HepG2 (cell line): ENCODE measurements around the gene CLEC16A. TPM values are rescaled to one million over a fixed set of nuclear protein-coding genes. Genes with fewer than 3 reads are reported as not detected.

Experiments
- ARHGAP35 ChIP-seq: sonication (generic); formaldehyde crosslinking; IDR thresholded peaks from 2 replicates; pipeline ENCODE4 v1.9.0; 2022; ENCODE audit warnings: mild to moderate bottlenecking, inconsistent platforms, moderate library complexity, missing genetic modification reagents, borderline replicate concordance
- GTF2F1 ChIP-seq: fragments of 150-350 bp; IDR thresholded peaks from 2 replicates; pipeline ENCODE4 v1.6.1; 2014; ENCODE audit warnings: low read length
- GZF1 ChIP-seq: sonication (generic); formaldehyde crosslinking; IDR thresholded peaks from 2 replicates; pipeline ENCODE4 v1.5.1; 2020; ENCODE audit warnings: mild to moderate bottlenecking, missing genetic modification reagents
- HOMEZ ChIP-seq: IDR thresholded peaks from 2 replicates; pipeline ENCODE4 v1.6.1; 2016; ENCODE audit warnings: low read depth
- MXI1 ChIP-seq: IDR thresholded peaks from 3 replicates; pipeline ENCODE4 v1.6.1; 2012; ENCODE audit warnings: low read depth, low read length, inconsistent platforms, borderline replicate concordance
- NFKB2 ChIP-seq: sonication (generic); formaldehyde crosslinking; IDR thresholded peaks from 2 replicates; pipeline ENCODE4 v1.4.0; 2020; ENCODE audit warnings: missing genetic modification reagents, borderline replicate concordance
- NR2F6 ChIP-seq, 2 experiments: IDR thresholded peaks; 2 replicates each; pipeline ENCODE4 v1.6.1; 2016; ENCODE audit warnings: antibody characterized with exemption in 1 of 2, mild to moderate bottlenecking in 1 of 2
- SMAD3 ChIP-seq: sonication (generic); formaldehyde crosslinking; IDR thresholded peaks from 2 replicates; pipeline ENCODE4 v1.4.0; 2020; ENCODE audit warnings: missing genetic modification reagents
- SRSF1 ChIP-seq: fragments of 200-400 bp; formaldehyde crosslinking; optimal IDR thresholded peaks from 2 replicates; pipeline ENCODE3; 2017; ENCODE audit warnings: mild to moderate bottlenecking, low read depth, low read length, moderate library complexity
- SYNCRIP ChIP-seq: fragments of 200-400 bp; formaldehyde crosslinking; IDR thresholded peaks from 2 replicates; pipeline ENCODE4 v1.6.1; 2018; ENCODE audit warnings: mild to moderate bottlenecking, low read depth, low read length; ENCODE audit not compliant: insufficient read depth
- THAP11 ChIP-seq: IDR thresholded peaks from 2 replicates; pipeline ENCODE4 v1.6.1; 2016; ENCODE audit warnings: missing biosample characterization, missing genetic modification reagents
- ZBTB20 ChIP-seq: sonication (generic); formaldehyde crosslinking; IDR thresholded peaks from 2 replicates; pipeline ENCODE4 v1.8.1; 2023; ENCODE audit warnings: missing genetic modification reagents, low read depth, mild to moderate bottlenecking, borderline replicate concordance
- ZBTB38 ChIP-seq: sonication (generic); formaldehyde crosslinking; IDR thresholded peaks from 2 replicates; pipeline ENCODE4 v1.5.1; 2020; ENCODE audit warnings: mild to moderate bottlenecking, missing genetic modification reagents
- ZNF143 ChIP-seq: sonication (generic); formaldehyde crosslinking; IDR thresholded peaks from 2 replicates; pipeline ENCODE4 v1.4.0; 2020; ENCODE audit warnings: missing genetic modification reagents
- ZNF383 ChIP-seq: sonication (generic); formaldehyde crosslinking; IDR thresholded peaks from 2 replicates; pipeline ENCODE4 v1.4.0; 2020; ENCODE audit warnings: missing genetic modification reagents, mild to moderate bottlenecking, borderline replicate concordance
- ZNF543 ChIP-seq: sonication (generic); formaldehyde crosslinking; IDR thresholded peaks from 2 replicates; pipeline ENCODE4 v1.4.0; 2020; ENCODE audit warnings: mild to moderate bottlenecking, missing genetic modification reagents
- ZNF546 ChIP-seq: sonication (generic); formaldehyde crosslinking; conservative IDR thresholded peaks from 2 replicates; pipeline ENCODE4 v1.8.1; 2023; ENCODE audit warnings: mild to moderate bottlenecking, missing genetic modification reagents
- ZNF691 ChIP-seq: sonication (generic); formaldehyde crosslinking; IDR thresholded peaks from 2 replicates; pipeline ENCODE4 v1.4.0; 2020; ENCODE audit warnings: missing genetic modification reagents, low read depth, mild to moderate bottlenecking, borderline replicate concordance
- polyA plus RNA-seq, 8 experiments: library from polyadenylated mRNA; depleted of rRNA in 3 of 8; stranded (reverse) in 7 of 8; unstranded in 1 of 8; fragments of >200 nt; fragmentation: Illumina TruSeq in 4 of 8; extraction: Trizol in 4 of 8; gene quantifications; 2 replicates each; pipeline versions ENCODE4 v1.2.1 to v1.2.3, GENCODE V29; 2011 to 2016; ENCODE audit warnings: low read depth in 4 of 8, missing spikeins in 1 of 8, mixed read lengths in 1 of 8; ENCODE audit not compliant: insufficient read depth in 1 of 8
- total RNA-seq, 5 experiments: library from RNA; depleted of rRNA; stranded (reverse); fragments of >200 nt; fragmentation: Illumina TruSeq; extraction: Trizol; gene quantifications; 2 replicates each; pipeline ENCODE4 v1.2.3, GENCODE V29; 2016; ENCODE audit warnings: low read depth in 1 of 5
- TF ChIP-seq, protein P1 (sequence below): sonication (generic); formaldehyde crosslinking; IDR thresholded peaks from 2 replicates; pipeline ENCODE4 v1.8.0; 2022; ENCODE audit warnings: missing genetic modification reagents, mild to moderate bottlenecking, borderline replicate concordance
- TF ChIP-seq, protein P2 (sequence below): sonication (generic); formaldehyde crosslinking; IDR thresholded peaks from 2 replicates; pipeline ENCODE4 v1.5.0; 2020; ENCODE audit warnings: missing genetic modification reagents, mild to moderate bottlenecking, borderline replicate concordance
- TF ChIP-seq, protein P3 (sequence below): sonication (generic); formaldehyde crosslinking; IDR thresholded peaks from 2 replicates; pipeline ENCODE4 v1.9.0; 2022; ENCODE audit warnings: missing genetic modification reagents, mild to moderate bottlenecking, borderline replicate concordance

CLEC16A gene
- total and polyA plus RNA-seq, 2 of the 13 experiments (the other 11 are each of a cell fraction or from before 2014, with no cell fraction given) = 8.5 to 10.3 TPM

- TF ChIP-seq HOMEZ = 0 out of 2 replicates have a peak, but pooled peaks have one; percentile 43
- no peak for TF ChIP-seq SYNCRIP
- TF ChIP-seq GTF2F1 = no peak
- TF ChIP-seq, protein P1, sequence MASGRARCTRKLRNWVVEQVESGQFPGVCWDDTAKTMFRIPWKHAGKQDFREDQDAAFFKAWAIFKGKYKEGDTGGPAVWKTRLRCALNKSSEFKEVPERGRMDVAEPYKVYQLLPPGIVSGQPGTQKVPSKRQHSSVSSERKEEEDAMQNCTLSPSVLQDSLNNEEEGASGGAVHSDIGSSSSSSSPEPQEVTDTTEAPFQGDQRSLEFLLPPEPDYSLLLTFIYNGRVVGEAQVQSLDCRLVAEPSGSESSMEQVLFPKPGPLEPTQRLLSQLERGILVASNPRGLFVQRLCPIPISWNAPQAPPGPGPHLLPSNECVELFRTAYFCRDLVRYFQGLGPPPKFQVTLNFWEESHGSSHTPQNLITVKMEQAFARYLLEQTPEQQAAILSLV (CRISPR knock-in tag) = peak; percentile 80; the same call in 1 of the 2 replicates
- TF ChIP-seq SRSF1 = no peak
- peak; percentile 92; the same call in 1 of the 2 replicates for TF ChIP-seq NFKB2 (CRISPR knock-in tag)
- peak; percentile 59; the same call in 1 of the 2 replicates for TF ChIP-seq ZNF383 (CRISPR knock-in tag)
- peak; percentile 80; the same call in 1 of the 2 replicates for TF ChIP-seq ZNF691 (CRISPR knock-in tag)
- peak; percentile 54; the same call in 1 of the 2 replicates for TF ChIP-seq THAP11 (CRISPR knock-in tag)
- TF ChIP-seq ZNF143 (CRISPR knock-in tag) = peak; percentile 33; the same call in 1 of the 2 replicates
- peak; percentile 73 for TF ChIP-seq ZBTB38
- TF ChIP-seq ZNF543 (CRISPR knock-in tag) = peak; percentile 37; the same call in 1 of the 2 replicates
- peak; percentile 41; the same call in 1 of the 3 replicates for TF ChIP-seq MXI1
- no peak for TF ChIP-seq ZNF546 (CRISPR knock-in tag)
- 0 out of 2 replicates have a peak, but pooled peaks have one; percentile 32 for TF ChIP-seq SMAD3 (CRISPR knock-in tag)
- peak; percentile 86; the same call in 1 of the 2 replicates for TF ChIP-seq ARHGAP35 (CRISPR knock-in tag)
- no peak for TF ChIP-seq NR2F6 (IDR thresholded peaks at IDR 0.05)
- TF ChIP-seq NR2F6 (CRISPR knock-in tag; IDR thresholded peaks at IDR 0.05) = peak; percentile 29; the same call in 1 of the 2 replicates
- TF ChIP-seq, protein P2, sequence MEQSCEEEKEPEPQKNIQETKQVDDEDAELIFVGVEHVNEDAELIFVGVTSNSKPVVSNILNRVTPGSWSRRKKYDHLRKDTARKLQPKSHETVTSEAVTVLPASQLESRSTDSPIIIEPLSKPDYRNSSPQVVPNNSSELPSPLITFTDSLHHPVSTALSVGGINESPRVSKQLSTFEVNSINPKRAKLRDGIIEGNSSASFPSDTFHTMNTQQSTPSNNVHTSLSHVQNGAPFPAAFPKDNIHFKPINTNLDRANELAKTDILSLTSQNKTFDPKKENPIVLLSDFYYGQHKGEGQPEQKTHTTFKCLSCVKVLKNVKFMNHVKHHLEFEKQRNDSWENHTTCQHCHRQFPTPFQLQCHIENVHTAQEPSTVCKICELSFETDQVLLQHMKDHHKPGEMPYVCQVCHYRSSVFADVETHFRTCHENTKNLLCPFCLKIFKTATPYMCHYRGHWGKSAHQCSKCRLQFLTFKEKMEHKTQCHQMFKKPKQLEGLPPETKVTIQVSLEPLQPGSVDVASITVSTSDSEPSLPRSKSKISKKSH (CRISPR knock-in tag) = peak; percentile 61; the same call in 1 of the 2 replicates
- peak; percentile 35; the same call in 1 of the 2 replicates for TF ChIP-seq ZBTB20 (CRISPR knock-in tag)
- TF ChIP-seq, protein P3, sequence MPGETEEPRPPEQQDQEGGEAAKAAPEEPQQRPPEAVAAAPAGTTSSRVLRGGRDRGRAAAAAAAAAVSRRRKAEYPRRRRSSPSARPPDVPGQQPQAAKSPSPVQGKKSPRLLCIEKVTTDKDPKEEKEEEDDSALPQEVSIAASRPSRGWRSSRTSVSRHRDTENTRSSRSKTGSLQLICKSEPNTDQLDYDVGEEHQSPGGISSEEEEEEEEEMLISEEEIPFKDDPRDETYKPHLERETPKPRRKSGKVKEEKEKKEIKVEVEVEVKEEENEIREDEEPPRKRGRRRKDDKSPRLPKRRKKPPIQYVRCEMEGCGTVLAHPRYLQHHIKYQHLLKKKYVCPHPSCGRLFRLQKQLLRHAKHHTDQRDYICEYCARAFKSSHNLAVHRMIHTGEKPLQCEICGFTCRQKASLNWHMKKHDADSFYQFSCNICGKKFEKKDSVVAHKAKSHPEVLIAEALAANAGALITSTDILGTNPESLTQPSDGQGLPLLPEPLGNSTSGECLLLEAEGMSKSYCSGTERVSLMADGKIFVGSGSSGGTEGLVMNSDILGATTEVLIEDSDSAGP (CRISPR knock-in tag) = peak; percentile 72; the same call in 1 of the 2 replicates
- no peak for TF ChIP-seq GZF1
Measured at GRCh38 chr16:10964039-10964890, 19.9 kb downstream of the CLEC16A start (continued).
